Colon (tissue), 2 donors: ENCODE measurements around the gene MSMO1.
"Not testable (repeated sequence)": the region's sequence is repeated elsewhere in the genome, so short reads cannot be mapped to it uniquely, and the experiment has no call there.

Experiments
- FAIRE-seq: peaks from 2 replicates; lab custom pipeline; 2012; peaks lifted over from hg19 to GRCh38; lab: Jason Lieb, UNC
- donor health status: control.
- donor health status: control.

The MSMO1 gene

GRCh38 chr4:165327211-165328100, at the start of gene MSMO1:
Gene MSMO1, plus strand, starts transcription at chr4:165327669. Its CDS starts 5,702 bp downstream, at chr4:165333371.
- peak; percentile 5 for FAIRE-seq

- not testable (repeated sequence) for FAIRE-seq
Observed at GRCh38 chr4:165279531-165279930, 47.9 kb upstream of the MSMO1 start.

GRCh38 chr4:165284697-165285096, 42.8 kb upstream of the MSMO1 start:
- not testable (repeated sequence) for FAIRE-seq

GRCh38 chr4:165286619-165287340, 40.7 kb upstream of the MSMO1 start:
- peak; percentile 88 for FAIRE-seq

- FAIRE-seq, result no peak
Observed at GRCh38 chr4:165288226-165288625, 39.2 kb upstream of the MSMO1 start.

- FAIRE-seq, result no peak
Observed at GRCh38 chr4:165288639-165289422, 38.6 kb upstream of the MSMO1 start.

DNA sequence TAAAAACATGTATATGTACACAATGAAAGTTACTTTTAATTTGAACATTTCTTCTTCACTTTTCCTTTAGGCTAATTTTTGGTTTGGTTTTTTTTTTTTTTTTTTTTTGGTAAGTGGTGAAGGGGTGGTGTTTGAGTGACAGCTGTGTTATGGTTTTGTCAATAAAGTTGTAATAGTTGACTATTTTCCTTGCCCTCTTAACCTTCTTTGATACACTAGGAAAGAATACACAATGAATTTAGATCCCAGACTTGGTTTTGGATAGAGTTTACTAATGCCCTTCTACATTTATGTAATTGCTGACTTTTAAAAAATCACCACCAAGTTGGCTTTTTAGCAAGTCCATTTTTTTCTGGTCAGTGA, 38.1 kb upstream of the MSMO1 start:
- no peak for FAIRE-seq

DNA sequence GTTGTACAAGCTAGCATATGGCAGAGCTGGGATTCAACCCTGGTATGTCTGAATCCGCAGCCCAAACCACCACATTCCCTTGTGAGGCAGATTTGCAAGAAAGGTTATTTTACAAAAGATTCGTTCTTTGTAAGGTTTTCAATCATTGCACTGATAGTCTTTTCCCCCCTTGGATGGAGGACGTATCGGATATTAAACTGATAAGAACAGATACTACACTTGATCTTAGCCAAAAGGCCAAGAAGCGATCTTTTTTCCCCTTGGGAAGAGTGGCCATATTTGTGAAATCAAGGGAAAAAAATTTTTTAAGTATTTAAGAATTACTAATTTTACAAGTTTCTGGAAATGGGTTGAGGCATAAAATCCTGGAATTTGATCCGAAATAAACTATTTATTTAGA, 34.4 kb upstream of the MSMO1 start:
- no peak for FAIRE-seq

DNA sequence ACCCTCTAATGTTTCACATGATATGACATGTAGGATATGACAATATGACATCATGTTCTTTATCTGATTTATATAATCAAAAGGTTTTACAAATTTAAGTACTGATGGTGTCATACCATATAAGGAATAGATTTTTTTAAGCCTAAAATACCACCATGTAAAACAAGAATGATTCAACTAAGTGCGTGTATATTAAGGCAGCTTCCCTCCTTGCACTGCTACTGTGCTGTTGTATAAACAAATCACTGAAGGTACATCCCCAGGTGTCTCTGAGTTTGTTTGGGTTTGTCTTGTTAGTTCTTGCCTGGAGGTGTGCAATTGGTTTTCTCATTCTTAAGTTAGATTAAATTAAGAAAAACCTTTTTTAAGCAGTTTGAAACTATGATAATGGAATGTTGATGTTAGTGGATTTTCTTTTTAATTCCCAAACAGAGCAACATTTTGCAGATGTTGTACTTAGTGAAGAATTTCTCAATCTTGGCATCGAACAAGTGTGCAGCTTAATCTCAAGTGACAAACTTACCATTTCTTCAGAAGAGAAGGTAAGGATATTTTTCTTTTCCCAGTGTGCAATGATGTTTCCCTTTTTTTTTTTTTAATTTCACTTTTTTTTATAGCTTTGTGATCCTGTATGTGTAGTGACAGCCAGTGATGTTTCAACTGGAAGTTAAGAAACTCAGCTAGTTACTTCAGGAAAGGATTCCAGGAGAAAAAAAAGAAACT, 33.4 kb upstream of the MSMO1 start:
- no peak for FAIRE-seq

DNA sequence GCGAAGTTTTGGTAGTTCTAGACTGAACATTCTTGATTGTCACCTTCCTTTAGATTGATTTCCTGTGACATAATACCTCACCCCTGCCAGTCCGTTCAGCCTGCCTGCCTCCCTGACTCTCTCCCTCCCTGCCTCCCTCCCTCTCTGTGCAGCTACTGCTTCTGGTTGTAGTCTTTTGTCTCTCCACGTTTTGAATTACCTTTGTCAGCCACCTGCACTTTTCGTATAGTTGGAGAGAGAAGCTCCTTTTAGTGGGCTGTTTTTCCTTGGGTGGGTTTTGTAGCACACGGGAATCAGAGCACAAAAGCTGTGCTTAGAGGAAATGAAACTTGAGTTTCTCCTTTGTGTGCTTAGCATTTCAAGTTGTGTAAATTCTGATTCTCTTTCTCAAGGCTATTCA, 32.6 kb upstream of the MSMO1 start:
- FAIRE-seq, result no peak

DNA sequence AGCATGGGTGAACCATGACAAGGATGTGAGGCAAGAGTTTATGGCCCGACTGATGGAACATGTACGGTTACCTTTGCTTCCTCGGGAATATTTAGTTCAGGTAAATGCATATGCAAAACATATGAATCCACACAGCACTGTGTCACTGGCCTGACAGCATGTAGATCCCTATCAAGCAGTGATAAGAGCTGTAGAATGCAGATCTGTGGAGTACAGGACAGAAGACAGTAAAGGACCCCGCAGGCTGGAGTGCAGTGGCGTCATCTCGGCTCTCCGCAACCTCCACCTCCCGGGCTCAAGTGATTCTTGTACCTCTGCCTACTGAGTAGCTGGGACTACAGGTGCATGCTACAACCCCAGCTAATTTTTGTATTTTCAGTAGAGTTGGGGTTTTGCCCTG, 29.8 kb upstream of the MSMO1 start:
- no peak for FAIRE-seq

GRCh38 chr4:165299399-165300060, 27.9 kb upstream of the MSMO1 start:
- FAIRE-seq, result no peak

GRCh38 chr4:165301833-165302232, 25.6 kb upstream of the MSMO1 start:
- FAIRE-seq, result peak; percentile 51

DNA sequence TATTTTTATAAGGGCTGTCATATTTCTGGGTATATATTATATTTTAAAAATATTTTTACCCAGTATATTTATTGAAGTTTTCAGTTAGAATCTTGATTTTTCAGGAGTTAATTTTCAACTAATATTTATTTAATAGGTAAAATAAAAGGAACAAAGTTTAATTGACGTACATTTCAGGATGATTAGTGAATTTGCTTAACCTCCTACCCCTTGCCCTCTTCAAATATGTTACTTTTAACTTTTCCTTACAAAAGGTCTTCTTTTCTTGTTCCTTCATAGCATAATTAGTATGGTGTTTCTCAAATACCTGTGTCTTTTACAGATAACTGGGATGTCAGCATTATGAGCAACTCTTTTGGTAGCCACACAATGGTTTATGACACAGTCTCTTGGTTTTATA, 24.8 kb upstream of the MSMO1 start:
- FAIRE-seq, result no peak

DNA sequence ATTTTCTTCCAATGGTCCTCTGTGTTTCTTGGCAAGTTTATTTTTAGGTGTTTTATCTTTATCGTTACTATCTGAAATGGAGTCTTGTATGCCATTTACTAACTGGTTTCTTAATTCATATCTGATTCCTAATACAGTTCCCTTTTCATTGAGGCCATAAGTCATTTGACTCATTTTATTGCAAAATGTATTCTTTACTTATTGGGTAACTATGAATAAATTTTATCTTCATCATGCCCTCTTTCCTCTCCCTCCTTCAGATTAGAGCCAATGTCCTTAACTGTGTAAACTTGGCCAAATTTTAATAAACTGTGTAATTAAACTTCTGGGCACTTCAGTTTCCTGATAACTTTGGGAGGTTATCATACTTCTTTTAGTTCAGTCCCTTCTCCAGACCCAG, 19.3 kb upstream of the MSMO1 start:
- no peak for FAIRE-seq

DNA sequence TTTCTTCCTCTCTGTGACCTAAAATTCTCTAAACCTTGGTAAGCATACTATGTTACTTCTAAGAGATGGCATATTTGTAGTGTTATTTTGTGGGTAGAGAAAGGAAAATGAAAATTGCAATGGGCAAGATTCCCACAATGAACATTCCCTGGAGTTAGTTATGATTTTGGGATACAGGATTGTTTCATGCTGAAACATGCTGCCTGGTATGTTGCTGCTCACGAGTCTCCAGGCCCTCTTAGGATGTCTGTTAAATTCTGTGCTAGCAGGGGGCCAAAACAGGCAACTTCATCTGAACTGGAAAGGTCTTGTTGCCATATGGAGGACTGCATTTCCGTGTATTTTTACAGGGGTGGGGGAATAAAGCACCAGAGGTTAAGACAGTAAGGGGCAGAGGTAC, 18.9 kb upstream of the MSMO1 start:
- FAIRE-seq, result no peak

GRCh38 chr4:165309456-165309855, 18.0 kb upstream of the MSMO1 start:
- no peak for FAIRE-seq

- no peak for FAIRE-seq
Observed at GRCh38 chr4:165312506-165312905, 15.0 kb upstream of the MSMO1 start.

- FAIRE-seq, result no peak
Observed at GRCh38 chr4:165319030-165319429, 8.4 kb upstream of the MSMO1 start.

DNA sequence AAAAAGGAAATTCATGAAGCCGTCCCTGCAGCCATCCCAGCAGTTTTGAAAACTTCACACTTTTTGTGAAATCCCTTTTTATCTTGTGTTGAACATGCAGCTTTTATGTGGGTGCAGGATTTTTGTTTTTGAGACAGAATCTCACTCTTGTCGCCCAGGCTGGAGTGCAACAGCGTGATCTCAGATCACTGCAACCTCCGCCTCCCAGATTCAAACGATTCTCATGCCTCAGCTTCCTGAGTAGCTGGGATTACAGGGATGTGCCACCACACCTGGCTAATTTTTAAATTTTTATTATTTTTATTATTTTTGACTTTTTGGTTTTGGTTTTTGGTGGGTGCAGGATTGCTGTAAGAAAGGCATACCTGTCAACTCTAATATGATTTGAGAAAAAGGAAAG, 8.0 kb upstream of the MSMO1 start:
- FAIRE-seq, result no peak

GRCh38 chr4:165324236-165324917, 3.1 kb upstream of the MSMO1 start:
- FAIRE-seq, result no peak
